ENCODE measurements around the gene ATP1A2. TPM values are rescaled to one million over a fixed set of nuclear protein-coding genes. Genes with fewer than 3 reads are reported as not detected.

ATP1A2 gene
- 0.10 TPM in 1 of 2 replicates, not detected in the other for total RNA-seq

DNA sequence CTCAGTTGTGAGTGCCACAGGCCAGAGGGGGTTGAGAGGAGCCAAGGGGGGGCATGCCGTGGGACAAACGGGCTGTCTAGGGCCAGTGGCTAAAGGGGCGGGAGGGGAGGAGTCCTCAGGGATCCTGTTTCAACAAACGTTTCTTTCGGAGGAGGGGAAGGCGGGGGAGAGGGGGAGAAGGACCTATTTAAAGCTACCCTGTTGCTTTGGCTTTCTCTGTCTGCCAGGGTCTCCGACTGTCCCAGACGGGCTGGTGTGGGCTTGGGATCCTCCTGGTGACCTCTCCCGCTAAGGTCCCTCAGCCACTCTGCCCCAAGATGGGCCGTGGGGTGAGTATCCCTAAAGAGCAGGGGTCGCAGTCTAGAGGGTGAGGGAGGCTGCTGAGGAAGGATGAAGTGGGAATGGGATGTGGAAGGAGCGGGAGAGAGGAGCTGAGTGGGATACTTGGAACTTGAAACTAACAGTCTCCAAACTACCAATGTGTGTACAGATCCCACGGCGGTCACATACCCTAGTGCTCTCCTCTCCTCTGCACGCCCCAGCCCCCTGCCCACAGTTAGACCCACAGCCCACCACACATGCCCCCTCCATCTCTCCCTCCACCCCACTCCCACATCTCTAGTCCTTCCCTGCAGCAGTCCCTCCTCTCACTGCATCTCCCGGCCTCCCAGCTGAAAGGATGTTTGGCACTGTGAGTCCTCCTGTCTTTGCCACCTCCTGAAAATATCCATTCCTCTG is at the start of gene ATP1A2:
Gene ATP1A2 (plus strand): TSS at position 215 of the 738 bp plus-strand sequence. CDS start 103 bp downstream, at position 318.
- DNase-seq (ENCODE audit: low read depth), result no peak

- DNase-seq (ENCODE audit: low read depth), result no peak
These were observed 48.5 kb upstream of the ATP1A2 start for GRCh38 chr1:160066829-160067745.

DNA sequence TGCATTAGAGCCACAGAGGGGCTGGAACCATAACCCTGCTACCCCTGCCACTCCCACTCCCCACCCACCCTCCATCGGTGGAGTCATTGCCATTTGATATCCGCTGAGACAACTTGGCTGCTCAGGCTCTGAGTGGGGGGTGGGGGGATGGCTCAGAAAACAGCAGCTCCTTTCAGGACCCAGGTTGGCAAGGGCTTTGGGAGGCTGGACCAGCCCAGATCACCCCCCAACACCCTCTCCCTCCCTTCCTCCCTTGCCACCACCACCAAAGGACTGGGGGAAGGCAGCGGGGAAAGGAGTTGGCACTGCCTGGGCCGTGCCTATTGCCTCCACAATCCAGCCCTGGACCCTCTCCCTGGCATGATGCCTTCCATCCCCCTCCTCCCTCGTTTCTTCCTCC is 47.3 kb upstream of the ATP1A2 start:
- DNase-seq (ENCODE audit: low read depth), result no peak

DNA sequence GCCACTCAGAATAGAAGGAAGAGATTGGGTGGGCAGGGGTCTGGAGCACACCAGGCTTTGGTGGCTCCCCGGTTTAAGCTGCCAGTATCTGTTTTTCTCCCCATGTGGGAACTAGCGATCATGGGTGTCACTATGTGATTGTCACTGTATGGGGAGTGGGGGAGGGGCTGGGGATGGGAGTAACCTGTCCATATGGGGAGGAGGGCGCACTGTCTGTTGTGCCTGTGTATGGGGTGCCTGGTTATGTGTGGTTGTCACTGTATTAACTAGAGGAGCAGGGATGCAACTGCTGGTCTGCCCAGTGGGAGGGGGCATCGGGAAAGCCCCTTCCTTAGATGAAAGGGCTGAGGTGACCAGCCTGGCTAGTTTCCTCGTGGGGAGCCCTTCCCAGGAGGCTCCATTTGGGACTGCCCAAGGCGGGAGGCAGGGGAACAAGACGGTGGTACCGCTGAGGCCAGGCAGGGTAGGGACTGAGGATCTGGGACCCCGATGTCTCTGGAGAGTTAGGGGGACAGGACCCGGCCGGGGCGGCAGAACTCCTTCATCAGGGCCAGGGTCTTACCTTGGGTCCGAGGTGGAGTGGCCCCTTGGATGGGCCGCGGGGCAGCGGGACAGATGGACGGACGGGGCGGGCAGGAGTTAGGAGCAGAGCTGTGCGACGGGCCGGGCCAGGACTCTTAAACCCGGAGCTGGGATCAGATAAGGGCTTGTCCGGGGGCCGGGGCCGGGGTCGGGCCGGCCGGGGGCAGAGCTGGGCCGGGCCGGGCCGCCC is 45.9 kb upstream of the ATP1A2 start, which contains the start of gene KCNJ10:
Gene KCNJ10 (minus strand): TSS at position 701 of the 772 bp plus-strand sequence. CDS start 27,628 bp downstream, outside the sequence.
- DNase-seq (ENCODE audit: low read depth), result no peak

DNA sequence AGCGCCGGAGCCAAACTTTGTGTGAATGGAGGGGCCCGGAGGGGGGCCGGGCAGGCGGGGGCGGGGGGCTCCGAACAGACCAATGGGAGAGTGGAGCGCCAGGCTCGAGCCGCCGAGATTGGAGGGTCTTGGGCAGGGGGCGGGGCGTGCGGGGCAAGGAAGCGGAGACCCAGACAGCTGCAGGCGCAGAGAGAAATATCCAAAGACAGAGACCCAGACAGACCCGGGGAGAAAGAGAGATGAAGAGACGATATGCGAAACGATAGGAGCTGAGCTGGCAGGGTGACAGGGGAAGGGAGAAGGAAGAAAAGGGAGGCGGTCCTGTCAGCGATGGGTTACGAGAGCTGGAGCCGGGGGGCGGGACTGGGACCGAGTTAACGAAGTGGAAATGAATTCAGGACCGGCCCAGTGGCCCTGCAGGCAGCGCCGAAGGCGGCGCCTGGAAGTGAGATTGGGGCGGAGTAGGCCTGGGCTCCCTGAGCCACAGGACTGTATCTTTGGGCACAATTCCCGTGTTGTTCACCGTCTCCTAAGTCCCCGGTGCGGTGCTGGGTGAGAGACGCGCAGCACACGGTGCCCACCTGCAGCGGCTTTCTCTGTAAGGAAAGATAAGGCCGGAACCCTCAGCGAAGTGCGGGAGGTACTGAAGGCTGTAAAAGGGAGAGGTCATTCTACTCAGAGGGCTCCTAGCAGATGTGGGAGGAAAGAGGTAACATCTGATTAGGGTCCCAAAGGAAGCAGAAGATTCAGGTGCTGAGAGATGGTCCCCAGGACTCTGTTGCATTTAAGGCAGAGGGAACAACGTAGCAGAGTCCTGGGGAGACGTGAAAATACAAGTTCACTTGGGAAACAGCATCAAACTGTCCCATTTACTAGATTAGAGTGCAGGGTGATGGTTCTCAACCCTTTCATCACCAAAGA is 45.1 kb upstream of the ATP1A2 start:
- peak; percentile 9 for DNase-seq (ENCODE audit: low read depth)

GRCh38 chr1:160071289-160071688 is 44.3 kb upstream of the ATP1A2 start:
- no peak for DNase-seq (ENCODE audit: low read depth)

DNA sequence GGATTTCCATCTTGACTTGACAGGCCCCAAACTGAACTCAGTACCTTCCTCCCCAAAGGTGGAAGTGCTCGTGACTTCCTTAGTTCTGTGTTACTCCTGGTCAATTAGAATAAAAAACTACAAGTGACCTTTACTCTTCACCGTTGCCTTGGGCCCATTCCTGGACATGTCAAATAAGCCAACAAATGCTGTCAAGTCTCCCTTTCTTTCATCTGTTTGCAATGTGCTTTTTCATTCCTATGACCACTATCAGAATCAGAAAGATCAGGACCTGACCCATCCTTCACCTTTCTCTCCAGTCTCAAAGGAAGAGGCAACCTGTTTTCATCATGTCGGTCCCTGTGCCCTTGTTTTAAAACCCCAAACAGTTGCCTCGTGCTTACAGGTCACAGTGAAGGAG is 40.7 kb upstream of the ATP1A2 start:
- no peak for DNase-seq (ENCODE audit: low read depth)

GRCh38 chr1:160075836-160076235 is 39.7 kb upstream of the ATP1A2 start:
- no peak for DNase-seq (ENCODE audit: low read depth)

GRCh38 chr1:160076295-160076694 is 39.3 kb upstream of the ATP1A2 start:
- DNase-seq (ENCODE audit: low read depth), result no peak

- DNase-seq (ENCODE audit: low read depth), result no peak
These were observed 38.1 kb upstream of the ATP1A2 start for GRCh38 chr1:160077486-160077885.

DNA sequence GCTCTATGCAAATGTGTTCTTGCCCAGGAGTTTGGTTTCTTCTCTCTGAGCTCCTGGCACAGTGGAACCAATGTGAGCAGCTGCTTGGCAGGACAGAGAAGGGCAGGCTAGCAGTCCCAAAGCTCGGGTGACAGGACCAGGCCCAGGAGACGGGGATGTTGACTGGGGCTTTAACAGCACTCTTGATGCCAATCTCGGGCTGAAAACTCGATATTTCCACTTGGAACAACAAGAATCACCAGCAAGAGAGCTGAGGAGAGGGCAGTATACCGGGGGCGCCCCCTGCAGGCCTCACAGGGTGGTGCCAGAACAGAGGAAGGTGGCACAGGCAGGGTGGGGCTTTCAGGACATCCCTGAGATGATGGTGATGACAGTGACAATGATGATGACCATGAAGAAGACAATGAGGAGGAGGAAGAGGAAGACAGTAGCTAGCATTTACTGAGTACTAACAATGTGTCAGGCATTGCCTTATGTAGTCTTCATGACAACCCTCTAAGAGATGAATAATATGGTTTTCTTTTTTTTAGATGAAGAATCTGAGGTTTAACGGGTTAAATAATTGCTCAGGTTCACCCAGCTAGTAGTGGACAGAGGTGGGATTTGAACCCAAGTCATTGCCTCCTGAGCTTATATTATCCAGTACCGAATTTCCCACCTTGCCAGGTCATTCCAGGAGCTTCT is 36.9 kb upstream of the ATP1A2 start:
- DNase-seq (ENCODE audit: low read depth), result no peak

DNA sequence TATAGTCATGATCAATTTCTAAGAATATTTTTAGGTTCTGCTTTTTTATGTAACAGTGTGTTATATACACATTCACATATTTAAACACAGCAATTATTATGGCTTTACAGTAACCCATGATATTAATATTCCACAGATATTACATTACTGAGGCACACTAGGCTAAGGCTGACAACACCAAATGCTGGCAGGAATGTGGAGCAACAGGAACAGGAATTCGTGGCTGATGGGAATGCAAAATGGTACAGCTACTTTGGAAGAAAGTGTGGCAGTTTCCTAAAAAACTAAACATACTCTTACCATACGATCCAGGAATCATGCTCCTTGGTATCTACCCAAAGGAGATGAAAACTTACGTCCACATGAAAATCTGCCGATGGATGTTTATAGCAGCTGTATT is 36.1 kb upstream of the ATP1A2 start:
- no peak for DNase-seq (ENCODE audit: low read depth)

GRCh38 chr1:160080381-160081100 is 35.0 kb upstream of the ATP1A2 start:
- no peak for DNase-seq (ENCODE audit: low read depth)

DNA sequence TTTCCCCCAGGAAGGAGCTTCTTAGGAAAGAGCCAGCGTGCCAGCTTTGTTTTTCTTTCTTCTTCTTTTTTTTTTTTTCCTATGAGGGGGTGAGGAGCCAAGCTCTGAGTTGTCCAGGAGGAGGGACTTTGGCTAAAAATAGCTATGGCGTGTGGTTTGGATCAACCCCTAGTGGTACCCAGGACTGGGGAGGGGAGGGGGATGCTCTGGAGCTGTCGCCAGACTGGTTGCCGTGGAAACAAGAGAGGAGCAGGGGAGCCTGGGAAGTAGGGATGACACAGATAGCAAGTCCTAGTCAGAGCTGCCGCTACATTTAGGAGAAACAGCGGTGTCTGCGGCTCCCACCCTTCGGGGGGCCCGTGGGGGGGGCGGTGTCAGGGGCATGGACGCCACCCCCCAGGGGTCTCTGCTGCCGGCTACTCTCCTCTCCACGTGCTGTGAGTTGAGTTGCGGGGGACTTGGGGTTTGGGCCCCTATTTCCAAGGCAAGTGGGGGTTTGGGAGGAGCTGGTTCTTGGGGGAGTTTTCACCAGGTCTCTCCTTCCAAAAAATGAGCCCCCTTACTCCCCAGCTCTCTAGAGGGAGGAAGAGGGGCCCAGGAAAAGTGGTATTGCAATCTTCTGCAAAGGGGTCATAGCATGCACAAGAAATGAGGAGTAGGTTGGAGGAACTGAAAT is 34.2 kb upstream of the ATP1A2 start, which contains the start of gene KCNJ9:
Gene KCNJ9 (plus strand): TSS at position 278 of the 676 bp plus-strand sequence. CDS start 2,493 bp downstream, outside the sequence.
- no peak for DNase-seq (ENCODE audit: low read depth)

GRCh38 chr1:160082487-160082886 is 33.1 kb upstream of the ATP1A2 start:
- DNase-seq (ENCODE audit: low read depth), result no peak

DNA sequence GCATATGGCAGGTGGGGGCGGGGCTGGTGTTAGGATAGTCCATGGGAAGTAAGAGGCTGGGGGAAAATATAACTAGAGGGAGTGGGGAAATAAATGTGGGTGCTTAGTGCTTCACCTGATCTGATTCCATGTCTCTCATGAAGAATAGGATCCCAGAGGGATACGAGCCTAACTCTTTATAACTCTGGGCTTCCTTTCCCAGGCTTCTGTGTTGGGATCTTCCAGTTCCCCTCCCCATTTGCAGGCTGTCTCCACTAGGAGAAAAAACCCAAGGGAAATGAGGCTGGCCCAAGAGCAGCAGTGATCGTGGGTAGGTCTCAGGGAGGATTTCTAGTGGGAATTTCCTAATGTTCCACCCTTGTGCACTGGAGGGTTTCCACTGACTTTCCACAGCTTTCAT is 32.6 kb upstream of the ATP1A2 start:
- DNase-seq (ENCODE audit: low read depth), result no peak

- no peak for DNase-seq (ENCODE audit: low read depth)
These were observed 31.4 kb upstream of the ATP1A2 start for GRCh38 chr1:160083968-160084770.

- no peak for DNase-seq (ENCODE audit: low read depth)
These were observed 30.7 kb upstream of the ATP1A2 start for GRCh38 chr1:160084771-160085321.

Measured in renal cortical epithelial cell (primary cell).